Psoas muscle (tissue), 8 donors: ENCODE results near the gene BPIFA1. TPM values are rescaled to one million over a fixed set of nuclear protein-coding genes. Genes with fewer than 3 reads are reported as not detected.

Source experiments
- ATAC-seq, 4 donors: fragments of 200-7000 bp; cut with Tn5 transposase; one replicate each; pipeline ENCODE4 v1.9.1; 2020; ENCODE audit warnings: moderate library complexity in 3 of 4, mild to moderate bottlenecking in 2 of 4
- DNase-seq, 2 donors: peaks; one replicate each; pipeline ENCODE4 v3.0.0-alpha.2; 2020
- H3K27ac ChIP-seq: fragments of 200-600 bp; one replicate; pipeline ENCODE4 v1.8.0; 2022
- H3K27me3 ChIP-seq, 3 donors: fragments of 200-600 bp in 1 of 3; one replicate each; pipeline versions ENCODE4 v1.6.1 to v1.8.0; 2013 to 2022; ENCODE audit warnings: low read length in 2 of 3, mild to moderate bottlenecking in 2 of 3, moderate library complexity in 1 of 3; ENCODE audit not compliant: insufficient read depth in 3 of 3
- H3K36me3 ChIP-seq, 2 donors: fragments of 200-600 bp in 1 of 2; one replicate each; pipeline versions ENCODE4 v1.6.1 to v1.8.0; 2013 to 2022; ENCODE audit warnings: low read depth in 1 of 2, mild to moderate bottlenecking in 1 of 2, moderate library complexity in 1 of 2; ENCODE audit not compliant: insufficient read depth in 1 of 2
- H3K4me1 ChIP-seq: fragments of 200-600 bp; one replicate; pipeline ENCODE4 v1.8.0; 2022
- H3K4me3 ChIP-seq: fragments of 200-600 bp; one replicate; pipeline ENCODE4 v1.8.0; 2022; ENCODE audit warnings: mild to moderate bottlenecking
- H3K9me3 ChIP-seq: fragments of 200-600 bp; one replicate; pipeline ENCODE4 v1.8.0; 2022
- CTCF ChIP-seq: fragments of 200-600 bp; IDR thresholded peaks from one replicate; pipeline ENCODE4 v1.8.0; 2022; ENCODE audit warnings: antibody characterized with exemption
- WGBS, 3 donors: extraction: QIAGEN DNeasy Blood & Tissue Kit; methylation state at CpG; one replicate each; pipeline versions ENCODE4 v1.1.6 to v1.1.7; 2013; 5-methylcytosine and 5-hydroxymethylcytosine counted together
- intact Hi-C, 2 donors: fragments of 100-400 bp; cut with DNase I; formaldehyde crosslinking; loops; one replicate each; pipeline versions ENCODE4 v1.11.0 to v1.14.2; 2022
- polyA plus RNA-seq, 3 donors: library from polyadenylated mRNA; stranded (reverse); fragments of 200-250 nt; gene quantifications; one replicate each; pipeline ENCODE4 v1.2.3, GENCODE V29; 2013
- total RNA-seq, 4 donors: library from RNA; stranded (reverse); fragmentation: NEBNext Ultra II Directional in 2 of 4; extraction: Animal tissue kit (Norgen Biotek cat#: 25700) in 2 of 4; gene quantifications; one replicate each; pipeline versions ENCODE4 v1.2.1 to v1.2.4, GENCODE V29; 2021 to 2023
- donor health status: healthy with polysubstance abuse.
- donor health status: DM: no; HTN: no; CAD: no; lungs with moderate emphysema.
- donor health status: Bipolar disorder and iron deficiency.
- donor health status: healthy.
- donor health status: DM: yes; HTN: yes; CAD: no.
- donor health status: DM: no; HTN: no; CAD: no.
- donor health status: DM: no; HTN: no; CAD: no.
- donor health status: DM: yes; HTN: yes; CAD: no.

Gene BPIFA1
- total and polyA plus RNA-seq, 7 donors: not detected

- Histone ChIP-seq H3K27ac (no peak overlapping the region), H3K4me1 (no peaks in the 10 kb centered on the region), H3K4me3 (no peak overlapping the region), H3K36me3 (no peaks in the 10 kb centered on the region), H3K9me3 (no peaks in the 10 kb centered on the region), H3K27me3 (peaks cover 0 to 13% (median 11%) of the 10 kb centered on the region in 3 donors)
- DNase-seq: no peak
- no peak for ATAC-seq
- intact Hi-C loops: no loop called here
- TF ChIP-seq CTCF: no peak
- whole genome bisulfite sequencing, 3 donors: 58 to 61% (median 59%) methylated on average over 8 of the region's 8 CpGs
Observed at GRCh38 chr20:33192912-33193501, 42.8 kb upstream of the BPIFA1 start.

- Histone ChIP-seq H3K4me3 (no peak overlapping the region), H3K36me3 (no peaks in the 10 kb centered on the region), H3K27me3 (peaks cover 0 to 9% (median 0%) of the 10 kb centered on the region in 3 donors), H3K4me1 (no peaks in the 10 kb centered on the region), H3K9me3 (no peaks in the 10 kb centered on the region), H3K27ac (no peak overlapping the region)
- TF ChIP-seq CTCF: no peak
- WGBS, 3 donors: 71 to 76% (median 76%) methylated on average over 3 of the region's 3 CpGs
- ATAC-seq (no peak), DNase-seq (no peak)
- intact Hi-C loops: no loop called here
Observed at GRCh38 chr20:33199026-33199425, 36.8 kb upstream of the BPIFA1 start.

GRCh38 chr20:33202451-33202850, 33.3 kb upstream of the BPIFA1 start:
- intact Hi-C loops: no loop called here
- ATAC-seq: no peak
- Histone ChIP-seq H3K9me3 (no peaks in the 10 kb centered on the region), H3K36me3 (no peaks in the 10 kb centered on the region), H3K27ac (no peak overlapping the region), H3K4me1 (no peaks in the 10 kb centered on the region), H3K27me3 (peaks cover 0 to 7% (median 0%) of the 10 kb centered on the region in 3 donors), H3K4me3 (no peak overlapping the region)
- WGBS, 3 donors: 39 to 52% (median 48%) methylated on average over 4 of the region's 4 CpGs
- DNase-seq: no peak
- TF ChIP-seq CTCF: no peak

GRCh38 chr20:33203444-33203843, 32.4 kb upstream of the BPIFA1 start:
- no peak overlapping the region for H3K4me3 ChIP-seq
- no peaks in the 10 kb centered on the region for H3K9me3 ChIP-seq
- no peaks in the 10 kb centered on the region for H3K36me3 ChIP-seq
- no peak for DNase-seq
- ATAC-seq: no peak
- H3K27me3 ChIP-seq: peaks cover 0 to 1% (median 0%) of the 10 kb centered on the region in 3 donors
- no peak overlapping the region for H3K27ac ChIP-seq
- WGBS, 3 donors: 80 to 87% (median 80%) methylated on average over 3 of the region's 3 CpGs
- no peaks in the 10 kb centered on the region for H3K4me1 ChIP-seq
- no peak for TF ChIP-seq CTCF
- intact Hi-C loops: no loop called here

- Histone ChIP-seq H3K4me3 (no peak overlapping the region), H3K36me3 (no peaks in the 10 kb centered on the region), H3K27ac (no peak overlapping the region), H3K9me3 (no peaks in the 10 kb centered on the region), H3K27me3 (peaks cover 0 to 16% (median 10%) of the 10 kb centered on the region in 3 donors), H3K4me1 (no peaks in the 10 kb centered on the region)
- WGBS, 3 donors: 2 to 3% (median 3%) methylated on average over 13 of the region's 13 CpGs
- peak; percentile 38 to 70 for DNase-seq
- intact Hi-C loops: loop anchor here in 1 of 2 donors (5.0 kb wide), 1 partner anchor 307 kb away; no protein-coding TSS in a partner anchor
- no peak for TF ChIP-seq CTCF
- ATAC-seq: peak in 1 of 4 donors; percentile 65
Observed at GRCh38 chr20:33209789-33210188, 26.0 kb upstream of the BPIFA1 start.
